Spleen (tissue), 11 donors: Measurements from ENCODE around the gene DENND1A. TPM values are rescaled to one million over a fixed set of nuclear protein-coding genes. Genes with fewer than 3 reads are reported as not detected.

Source experiments
- DNase-seq: peaks from one replicate; pipeline ENCODE4 v3.0.0-alpha.2; 2020
- H3K27ac ChIP-seq, 8 donors: fragments of 200-600 bp; sonication (generic) in 7 of 8; 1 replicate in 4 of 8; 2 replicates in 4 of 8; pipeline versions ENCODE4 v1.5.0 to v1.8.0; 2016 to 2021; ENCODE audit warnings: inconsistent platforms in 4 of 8, mild to moderate bottlenecking in 4 of 8, moderate library complexity in 1 of 8
- H3K27me3 ChIP-seq, 7 donors: fragments of 200-600 bp; sonication (generic) in 6 of 7; replicated peaks in 1 of 7; 1 replicate in 4 of 7; 2 replicates in 3 of 7; pipeline versions ENCODE4 v1.5.0 to v1.8.0; 2016 to 2021; ENCODE audit warnings: inconsistent platforms in 3 of 7, mild to moderate bottlenecking in 1 of 7
- H3K36me3 ChIP-seq, 6 donors: fragments of 200-600 bp; sonication (generic) in 5 of 6; 1 replicate in 4 of 6; 2 replicates in 2 of 6; pipeline versions ENCODE4 v1.5.0 to v1.8.0; 2016 to 2021; ENCODE audit warnings: inconsistent platforms in 2 of 6
- H3K4me1 ChIP-seq, 6 donors: fragments of 200-600 bp; sonication (generic) in 5 of 6; 1 replicate in 3 of 6; 2 replicates in 3 of 6; pipeline versions ENCODE4 v1.5.0 to v1.8.0; 2016 to 2021; ENCODE audit warnings: inconsistent platforms in 3 of 6
- H3K4me3 ChIP-seq, 8 donors: fragments of 200-600 bp; sonication (generic) in 7 of 8; 1 replicate in 4 of 8; 2 replicates in 4 of 8; pipeline versions ENCODE4 v1.5.0 to v1.8.0; 2016 to 2021; ENCODE audit warnings: inconsistent platforms in 4 of 8, mild to moderate bottlenecking in 4 of 8, moderate library complexity in 2 of 8
- H3K9me3 ChIP-seq, 8 donors: fragments of 200-600 bp; sonication (generic) in 7 of 8; 1 replicate in 4 of 8; 2 replicates in 4 of 8; pipeline versions ENCODE4 v1.5.0 to v1.8.0; 2016 to 2021; ENCODE audit warnings: inconsistent platforms in 4 of 8
- CTCF ChIP-seq, 11 experiments: fragments of 200-600 bp in 7 of 11; fragments of 450-650 bp in 4 of 11; sonication (generic) in 4 of 11; IDR thresholded peaks in 8 of 11; conservative IDR thresholded peaks in 3 of 11; 1 replicate in 7 of 11; 2 replicates in 4 of 11; pipeline versions ENCODE4 v1.4.0 to v1.8.0; 2016 to 2021; ENCODE audit warnings: antibody characterized with exemption in 11 of 11, inconsistent platforms in 4 of 11, mild to moderate bottlenecking in 1 of 11
- POLR2A ChIP-seq, 3 donors: fragments of 450-650 bp; IDR thresholded peaks; one replicate each; pipeline ENCODE4 v1.5.1; 2017; ENCODE audit warnings: antibody characterized with exemption in 3 of 3, mild to moderate bottlenecking in 1 of 3
- POLR2AphosphoS5 ChIP-seq, 3 donors: sonication (generic); formaldehyde crosslinking; IDR thresholded peaks; one replicate each; pipeline ENCODE4 v1.5.1; 2017; ENCODE audit warnings: antibody characterized with exemption in 3 of 3
- WGBS, 5 donors: extraction: QIAGEN DNeasy Blood & Tissue Kit in 3 of 5; methylation state at CpG; one replicate each; pipeline versions ENCODE4 v1.1.5 to v1.1.7; 2013 to 2018; 5-methylcytosine and 5-hydroxymethylcytosine counted together
- intact Hi-C: fragments of 100-400 bp; cut with DNase I; formaldehyde crosslinking; loops from one replicate; pipeline ENCODE4 v1.15.0; 2023; ENCODE audit warnings: low total_unique reads
- polyA plus RNA-seq, 3 donors: library from polyadenylated mRNA; stranded (reverse); fragments of 200-250 nt; gene quantifications; one replicate each; pipeline ENCODE4 v1.2.1, GENCODE V29; 2013
- total RNA-seq, 7 donors: library from RNA; depleted of rRNA in 3 of 7; stranded (reverse); fragments of >200 nt in 3 of 7; fragmentation: NEBNext Ultra II Directional in 4 of 7; extraction: Animal tissue kit (Norgen Biotek cat#: 25700) in 4 of 7; gene quantifications; one replicate each; pipeline versions ENCODE4 v1.1.0 to v1.2.1, GENCODE V29; 2016 to 2021
- donor health status: healthy with polysubstance abuse.
- donor health status: DM: no; HTN: no; CAD: no; lungs with moderate emphysema.
- donor health status: DM: no; HTN: no; CAD: no.
- donor health status: Bipolar disorder and iron deficiency.
- donor health status: healthy.
- donor health status: DM: no; HTN: no; CAD: no.
- donor health status: DM: yes; HTN: yes; CAD: no.

DENND1A gene
- total and polyA plus RNA-seq, 10 donors, result 5.4 to 59.3 (median 48.8) TPM

GRCh38 chr9:123470121-123470782 is 459.7 kb downstream of the DENND1A start:
- WGBS, 5 donors, result 52 to 75% (median 65%) methylated on average over 10 to 15 of the region's 15 CpGs
- no peak for TF ChIP-seq POLR2A (IDR thresholded peaks at IDR 0.05)
- no peak for TF ChIP-seq CTCF (IDR thresholded peaks at IDR 0.05 in 8 of 11, conservative IDR thresholded peaks at IDR 0.05 in 3 of 11)
- TF ChIP-seq POLR2AphosphoS5 (IDR thresholded peaks at IDR 0.05), result no peak
- intact Hi-C loops, result no loop called here
- H3K36me3 ChIP-seq, result peaks cover 0 to 12% (median 0%) of the 10 kb centered on the region in 6 donors
- H3K27ac ChIP-seq, result no peak overlapping the region
- H3K4me1 ChIP-seq, result peaks cover 0 to 15% (median 0%) of the 10 kb centered on the region in 6 donors
- H3K4me3 ChIP-seq, result no peak overlapping the region
- DNase-seq, result no peak
- no peaks in the 10 kb centered on the region for H3K9me3 ChIP-seq
- no peaks in the 10 kb centered on the region for H3K27me3 ChIP-seq

GRCh38 chr9:123469282-123469681 is 460.6 kb downstream of the DENND1A start:
- 93 to 96% (median 94%) methylated on average over 9 to 13 of the region's 13 CpGs for WGBS, 5 donors
- Histone ChIP-seq H3K36me3 (peaks cover 0 to 12% (median 0%) of the 10 kb centered on the region in 6 donors), H3K27me3 (no peaks in the 10 kb centered on the region), H3K4me3 (no peak overlapping the region), H3K9me3 (no peaks in the 10 kb centered on the region), H3K27ac (no peak overlapping the region), H3K4me1 (peaks cover 0 to 15% (median 0%) of the 10 kb centered on the region in 6 donors)
- TF ChIP-seq CTCF (IDR thresholded peaks at IDR 0.05 in 8 of 11, conservative IDR thresholded peaks at IDR 0.05 in 3 of 11) (no peak), POLR2AphosphoS5 (IDR thresholded peaks at IDR 0.05) (no peak), POLR2A (IDR thresholded peaks at IDR 0.05) (no peak)
- intact Hi-C loops, result no loop called here
- DNase-seq, result no peak

GRCh38 chr9:123468541-123468940 is 461.4 kb downstream of the DENND1A start:
- Histone ChIP-seq H3K4me1 (peaks cover 0 to 15% (median 0%) of the 10 kb centered on the region in 6 donors), H3K27me3 (no peaks in the 10 kb centered on the region), H3K36me3 (peaks cover 0 to 12% (median 0%) of the 10 kb centered on the region in 6 donors), H3K4me3 (no peak overlapping the region), H3K9me3 (no peaks in the 10 kb centered on the region), H3K27ac (no peak overlapping the region)
- 90 to 98% (median 94%) methylated on average over 5 of the region's 5 CpGs for WGBS, 5 donors
- TF ChIP-seq CTCF (IDR thresholded peaks at IDR 0.05 in 8 of 11, conservative IDR thresholded peaks at IDR 0.05 in 3 of 11) (no peak), POLR2A (IDR thresholded peaks at IDR 0.05) (no peak), POLR2AphosphoS5 (IDR thresholded peaks at IDR 0.05) (no peak)
- intact Hi-C loops, result no loop called here
- no peak for DNase-seq

- WGBS, 5 donors, result 79 to 97% (median 83%) methylated on average over 1 of the region's 1 CpG
- peaks cover 0 to 33% (median 0%) of the 10 kb centered on the region in 6 donors for H3K36me3 ChIP-seq
- DNase-seq, result no peak
- TF ChIP-seq POLR2AphosphoS5 (IDR thresholded peaks at IDR 0.05) (no peak), POLR2A (IDR thresholded peaks at IDR 0.05) (no peak), CTCF (IDR thresholded peaks at IDR 0.05 in 8 of 11, conservative IDR thresholded peaks at IDR 0.05 in 3 of 11) (no peak)
- no peaks in the 10 kb centered on the region for H3K9me3 ChIP-seq
- intact Hi-C loops, result no loop called here
- H3K27ac ChIP-seq, result no peak overlapping the region
- no peaks in the 10 kb centered on the region for H3K27me3 ChIP-seq
- H3K4me3 ChIP-seq, result no peak overlapping the region
- no peaks in the 10 kb centered on the region for H3K4me1 ChIP-seq
Observed at GRCh38 chr9:123465304-123465703, 464.6 kb downstream of the DENND1A start.
